ENCODE data around the gene ARL4A. TPM values are rescaled to one million over a fixed set of nuclear protein-coding genes. Genes with fewer than 3 reads are reported as not detected.

ARL4A gene
- total RNA-seq, 4 donors from 2014 or later, result 94.9 to 253 (median 143) TPM

- intact Hi-C loops (cut with DNase I; ENCODE audit: low total_unique reads), result no loop called here
- DNase-seq (ENCODE audit: low spot score in 2 of 2), result peak; percentile 88 to 90
- WGBS, 2 donors, result 29 to 39% methylated on average over 12 of the region's 12 CpGs
- TF ChIP-seq CTCF (IDR thresholded peaks at IDR 0.05) (no peak), POLR2A (IDR thresholded peaks at IDR 0.05) (no peak)
- no peak overlapping the region for H3K4me3 ChIP-seq (ENCODE audit: low read depth, poor library complexity, severe bottlenecking)
These were observed 28.1 kb downstream of the ARL4A start for GRCh38 chr7:12715372-12716133.

- no peak for DNase-seq (ENCODE audit: low spot score in 2 of 2)
- WGBS, 2 donors, result 71 to 78% methylated on average over 7 of the region's 7 CpGs
- no peak overlapping the region for H3K4me3 ChIP-seq (ENCODE audit: low read depth, poor library complexity, severe bottlenecking)
- no peak for TF ChIP-seq POLR2A (IDR thresholded peaks at IDR 0.05)
- TF ChIP-seq CTCF (IDR thresholded peaks at IDR 0.05), result no peak
- intact Hi-C loops (cut with DNase I; ENCODE audit: low total_unique reads), result no loop called here
These were observed 28.8 kb downstream of the ARL4A start for GRCh38 chr7:12716134-12716681.

GRCh38 chr7:12716722-12717121, 29.3 kb downstream of the ARL4A start:
- no peak overlapping the region for H3K4me3 ChIP-seq (ENCODE audit: low read depth, poor library complexity, severe bottlenecking)
- no peak for DNase-seq (ENCODE audit: low spot score in 2 of 2)
- intact Hi-C loops (cut with DNase I; ENCODE audit: low total_unique reads), result no loop called here
- whole genome bisulfite sequencing, 2 donors, result 61 to 70% methylated on average over 3 of the region's 3 CpGs
- TF ChIP-seq CTCF (IDR thresholded peaks at IDR 0.05) (no peak), POLR2A (IDR thresholded peaks at IDR 0.05) (no peak)

GRCh38 chr7:12719141-12719919, 31.9 kb downstream of the ARL4A start:
- H3K4me3 ChIP-seq (ENCODE audit: low read depth, poor library complexity, severe bottlenecking), result no peak overlapping the region
- peak in 1 of 2 donors; percentile 75 for DNase-seq (ENCODE audit: low spot score in 2 of 2)
- WGBS, 2 donors, result 19 to 26% methylated on average over 5 of the region's 5 CpGs
- intact Hi-C loops (cut with DNase I; ENCODE audit: low total_unique reads), result no loop called here
- no peak for TF ChIP-seq POLR2A (IDR thresholded peaks at IDR 0.05)
- TF ChIP-seq CTCF (IDR thresholded peaks at IDR 0.05), result no peak

- no peak for DNase-seq (ENCODE audit: low spot score in 2 of 2)
- TF ChIP-seq POLR2A (IDR thresholded peaks at IDR 0.05), result no peak
- no peak for TF ChIP-seq CTCF (IDR thresholded peaks at IDR 0.05)
- H3K4me3 ChIP-seq (ENCODE audit: low read depth, poor library complexity, severe bottlenecking), result no peak overlapping the region
- intact Hi-C loops (cut with DNase I; ENCODE audit: low total_unique reads), result no loop called here
- WGBS, 2 donors, result 76 to 77% methylated on average over 17 of the region's 17 CpGs
These were observed 32.8 kb downstream of the ARL4A start for GRCh38 chr7:12719981-12720865.
